NCI-H146 treated with DMSO at 0.1 percent for 48 hours (cell line): ENCODE data around the gene RGS13.
"Not testable (repeated sequence)": the region's sequence is repeated elsewhere in the genome, so short reads cannot be mapped to it uniquely, and the experiment has no call there.

Experiments
- DNase-seq: peaks from one replicate; lab custom pipeline; 2025; ENCODE audit not compliant: unreplicated experiment; lab: John Stamatoyannopoulos, UW

RGS13 gene

DNA sequence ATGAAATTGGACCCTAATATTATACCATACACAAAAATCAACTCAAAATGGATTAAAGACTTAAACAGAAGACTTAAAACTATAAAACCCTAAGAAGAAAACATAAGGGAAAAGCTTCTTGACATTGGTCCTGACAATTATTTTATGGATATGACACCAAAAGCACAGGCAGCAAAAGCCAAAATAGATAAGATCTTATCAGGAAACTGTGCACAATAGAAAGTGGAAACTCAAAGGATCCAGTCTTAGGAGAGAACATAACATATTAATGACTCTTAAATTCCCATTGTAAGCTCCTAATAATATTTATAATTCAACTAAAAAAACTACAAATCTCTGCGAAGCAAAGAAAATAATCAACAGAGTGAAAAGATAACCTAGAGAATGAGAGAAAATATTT is 39.8 kb downstream of the RGS13 start:
- DNase-seq, result no peak

DNA sequence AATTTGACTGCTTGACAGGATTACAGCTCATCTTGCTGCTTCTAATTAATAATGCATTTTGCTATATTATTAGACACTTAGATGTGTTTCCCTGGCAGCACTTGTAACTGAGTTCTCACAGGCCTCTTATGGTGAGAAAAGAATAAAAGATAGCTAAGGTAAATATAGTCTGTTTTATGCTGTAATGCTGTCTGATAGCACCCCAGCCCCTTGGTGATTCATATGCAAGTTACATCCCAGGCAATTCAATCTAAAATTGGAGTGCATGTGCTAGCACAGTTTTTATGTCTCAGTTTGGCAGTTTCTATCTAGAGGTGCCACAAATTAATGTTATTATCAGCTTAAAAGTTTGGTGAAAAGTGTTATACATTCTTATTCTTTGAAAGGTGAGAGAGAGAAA is 42.2 kb downstream of the RGS13 start:
- DNase-seq, result no peak

DNA sequence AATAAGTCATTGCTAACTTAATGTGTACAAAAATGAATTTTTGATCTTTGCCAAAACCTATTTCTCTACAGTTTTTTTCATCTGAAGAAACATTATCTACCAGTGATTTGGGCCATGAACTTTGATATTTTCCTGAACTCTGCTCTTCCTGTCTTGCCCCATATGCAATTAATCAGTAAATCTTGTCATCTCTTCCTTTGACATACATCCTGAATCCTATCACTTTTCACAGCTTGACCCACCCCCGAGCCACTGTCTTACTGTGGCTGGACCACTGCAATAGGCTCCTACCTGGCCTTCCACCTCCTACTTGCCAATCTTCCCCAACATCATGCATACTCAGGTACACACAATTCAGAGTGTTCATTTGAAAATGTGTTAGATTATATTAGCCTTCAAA is 46.4 kb downstream of the RGS13 start:
- DNase-seq, result no peak

GRCh38 chr1:192683081-192683480 is 47.1 kb downstream of the RGS13 start:
- not testable (repeated sequence) for DNase-seq

DNA sequence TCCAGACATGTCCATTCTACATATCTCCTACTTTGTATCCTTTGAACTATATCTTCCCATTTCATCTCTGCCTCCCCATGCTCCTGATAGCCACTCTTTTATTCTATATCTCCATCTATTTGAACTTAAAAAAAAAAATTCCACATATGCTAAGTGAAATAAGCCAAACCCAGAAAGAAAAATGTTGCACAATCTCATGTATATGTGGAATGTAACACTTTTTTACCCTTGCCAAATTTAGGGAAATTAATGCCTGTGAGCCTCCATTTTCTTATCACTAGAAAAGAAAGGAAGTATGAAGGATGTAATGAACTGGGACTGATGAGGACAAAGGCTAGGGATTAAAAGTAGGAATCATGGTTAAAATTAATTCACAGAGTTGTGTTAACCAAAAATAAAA is 53.5 kb downstream of the RGS13 start:
- DNase-seq, result no peak

DNA sequence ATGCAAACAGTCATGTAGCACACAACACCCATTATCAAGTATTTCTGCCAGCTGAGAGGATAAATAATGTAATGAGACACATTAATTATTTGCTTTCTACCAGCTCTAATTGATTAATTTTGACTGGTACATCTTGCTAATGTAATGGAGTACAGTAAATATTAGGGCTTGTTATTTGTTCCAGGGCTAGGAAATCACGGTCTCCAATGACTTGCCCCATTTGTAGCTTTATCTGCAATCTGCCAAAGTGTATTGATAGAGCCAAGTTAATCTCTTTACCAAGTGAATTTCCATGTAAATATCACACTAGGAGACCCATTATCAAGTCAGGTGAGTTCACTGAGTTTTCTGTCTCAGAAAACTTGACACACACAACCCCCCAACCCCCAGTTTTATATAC is 55.1 kb downstream of the RGS13 start:
- no peak for DNase-seq

DNA sequence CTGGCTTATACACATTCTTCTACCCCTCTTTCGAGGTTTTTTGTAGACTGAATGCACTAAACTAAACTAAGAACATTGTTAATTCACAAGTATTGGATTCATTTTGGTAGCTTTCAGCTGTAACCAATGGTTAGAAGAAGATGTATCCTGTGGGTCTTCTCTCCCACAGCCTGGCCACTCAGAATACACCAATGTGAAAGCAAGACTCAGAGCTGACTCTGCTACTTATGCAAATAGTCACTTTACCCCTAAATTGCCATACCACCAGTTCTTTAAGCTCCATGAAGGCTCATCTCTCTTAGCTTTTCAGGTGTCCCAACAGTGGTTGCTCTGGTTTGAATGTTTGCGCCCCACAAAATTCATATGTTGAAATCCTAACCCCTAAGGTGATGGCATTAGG is 60.1 kb downstream of the RGS13 start:
- no peak for DNase-seq

DNA sequence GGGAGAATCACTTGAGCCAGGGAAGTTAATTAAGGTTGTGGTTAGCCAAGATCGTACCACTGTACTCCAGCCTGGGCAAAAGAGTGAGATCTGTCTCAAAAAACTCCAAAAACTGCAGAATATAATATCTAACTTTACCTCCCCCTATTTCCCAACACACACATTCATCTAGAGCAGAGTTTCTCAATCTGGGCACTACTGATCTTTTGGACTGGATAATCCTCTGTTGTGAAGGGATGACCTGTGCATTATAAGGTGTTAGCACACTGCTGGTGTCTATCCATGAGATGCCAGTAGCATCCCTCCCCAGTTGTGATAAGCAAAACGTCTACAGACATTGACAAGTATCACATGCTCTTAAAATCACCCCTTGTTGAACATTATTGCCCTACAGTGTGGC is 61.8 kb downstream of the RGS13 start:
- DNase-seq, result no peak

DNA sequence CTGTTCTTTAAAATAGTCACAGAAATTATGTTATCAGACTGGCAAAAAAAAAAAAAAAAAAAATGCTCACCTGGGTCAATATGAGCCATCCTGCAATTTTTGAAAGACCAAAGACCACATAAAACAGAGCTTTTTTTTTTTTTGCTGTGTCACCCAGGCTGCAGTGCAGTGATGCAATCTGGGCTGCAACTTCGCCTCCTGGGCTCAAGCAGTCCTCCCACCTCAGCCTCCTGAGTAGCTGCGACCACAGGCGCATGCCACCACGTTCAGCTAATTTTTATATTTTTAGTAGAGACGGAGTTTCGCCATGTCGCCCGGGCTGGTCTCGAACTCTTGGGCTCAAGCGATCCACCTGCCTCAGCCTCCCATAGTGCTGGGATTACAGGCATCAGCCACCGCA is 62.8 kb downstream of the RGS13 start:
- DNase-seq, result no peak

- no peak for DNase-seq
These were observed 64.9 kb downstream of the RGS13 start for GRCh38 chr1:192700834-192701271.

- DNase-seq, result no peak
These were observed 66.4 kb downstream of the RGS13 start for GRCh38 chr1:192702212-192702902.

- DNase-seq, result no peak
These were observed 67.6 kb downstream of the RGS13 start for GRCh38 chr1:192703283-192704206.

GRCh38 chr1:192705510-192705909 is 69.6 kb downstream of the RGS13 start:
- no peak for DNase-seq

GRCh38 chr1:192706936-192707335 is 71.0 kb downstream of the RGS13 start:
- no peak for DNase-seq

DNA sequence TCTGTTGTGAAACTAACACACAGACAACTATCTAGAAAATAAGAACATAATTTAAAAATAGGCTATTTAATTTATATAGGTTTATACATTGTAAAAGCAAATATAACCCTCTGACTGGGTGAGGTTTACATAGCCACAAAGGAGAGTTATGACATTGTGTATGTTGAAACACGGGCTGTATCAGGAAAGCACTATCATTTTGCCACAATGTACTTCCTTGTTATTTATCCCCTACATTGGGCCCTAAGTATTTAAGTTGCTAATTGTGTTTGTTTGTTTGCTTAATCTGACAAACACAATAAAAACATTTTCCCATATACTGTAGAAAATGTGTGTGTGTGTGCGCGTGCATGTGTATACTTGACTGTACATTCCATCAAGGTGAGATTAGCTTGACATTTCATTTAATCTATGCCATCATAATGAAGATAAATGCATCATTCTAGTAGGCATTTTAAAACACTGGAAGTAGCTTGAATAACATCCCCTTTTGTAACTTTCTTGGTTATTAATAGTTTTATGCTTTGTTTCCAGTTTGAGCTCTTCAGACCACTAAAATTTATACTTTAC is 72.1 kb downstream of the RGS13 start:
- DNase-seq, result no peak

GRCh38 chr1:192709544-192709943 is 73.6 kb downstream of the RGS13 start:
- no peak for DNase-seq
